ENCODE data around the gene NR4A2. TPM values are rescaled to one million over a fixed set of nuclear protein-coding genes. Genes with fewer than 3 reads are reported as not detected.
A peak's percentile ranks its signal among the peaks of the same experiment; 100 is the strongest.

NR4A2 gene
- total and polyA plus RNA-seq, 2 donors = 0.61 to 4.4 TPM

DNA sequence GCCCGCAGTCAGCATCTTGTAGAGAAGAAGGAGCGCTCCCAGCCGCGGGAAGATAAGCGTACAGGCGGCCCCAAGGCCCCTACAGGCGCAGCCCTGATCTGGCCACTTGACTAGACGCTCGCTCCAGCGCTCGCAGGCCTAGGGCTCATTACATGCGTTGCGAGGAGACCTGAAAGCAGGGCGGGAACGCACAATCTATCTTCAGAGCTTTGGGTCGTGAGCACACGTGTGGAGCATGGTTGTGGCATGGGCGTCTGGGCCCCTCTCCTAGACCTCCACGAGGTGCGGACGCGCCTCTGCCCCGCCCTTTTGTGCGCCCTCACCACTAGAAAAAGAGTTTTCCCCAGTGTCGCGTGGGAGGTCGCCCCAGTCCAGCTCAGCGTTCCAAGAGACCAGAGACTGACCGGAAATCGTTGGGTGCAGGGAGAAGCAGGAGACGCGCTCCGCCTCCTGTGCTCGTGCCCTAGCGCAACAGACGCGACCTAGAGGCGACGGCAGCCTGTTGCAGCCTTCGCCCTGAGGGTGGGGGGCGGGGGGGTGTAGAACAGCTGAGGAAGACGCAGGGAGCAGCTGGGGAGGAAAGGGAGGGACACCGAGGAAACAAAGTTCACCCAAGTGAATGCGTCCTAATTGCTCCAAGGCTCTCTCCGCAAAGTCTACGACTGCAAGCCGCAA, 12.6 kb downstream of the NR4A2 start:
- H3K27ac ChIP-seq (ENCODE audit: low read depth in 1 of 2, low read length in 1 of 2) = peak overlapping the region in 1 of 2 donors; percentile 18
- H3K4me1 ChIP-seq (ENCODE audit: control insufficient read depth in 2 of 2, insufficient read depth in 2 of 2, low read length in 2 of 2) = peaks cover 0 to 18% of the 10 kb centered on the region in 2 donors
- WGBS = 9% methylated on average over 47 of the region's 47 CpGs
- H3K4me3 ChIP-seq (ENCODE audit: low read length in 2 of 2) = no peak overlapping the region
- H3K27me3 ChIP-seq (ENCODE audit: control insufficient read depth in 2 of 2, insufficient read depth in 1 of 2, low read length in 1 of 2) = peaks cover 51 to 85% of the 10 kb centered on the region in 2 donors
- DNase-seq (ENCODE audit: low read depth in 6 of 9, low spot score in 9 of 9) = peak in 1 of 9 donors; percentile 8
- no peaks in the 10 kb centered on the region for H3K36me3 ChIP-seq (ENCODE audit: control insufficient read depth in 2 of 2, insufficient read depth in 2 of 2, low read length in 1 of 2)
- H3K9me3 ChIP-seq (ENCODE audit: control insufficient read depth in 2 of 2, insufficient read depth in 1 of 2, low read length in 1 of 2) = peaks cover 1 to 3% of the 10 kb centered on the region in 2 donors

DNA sequence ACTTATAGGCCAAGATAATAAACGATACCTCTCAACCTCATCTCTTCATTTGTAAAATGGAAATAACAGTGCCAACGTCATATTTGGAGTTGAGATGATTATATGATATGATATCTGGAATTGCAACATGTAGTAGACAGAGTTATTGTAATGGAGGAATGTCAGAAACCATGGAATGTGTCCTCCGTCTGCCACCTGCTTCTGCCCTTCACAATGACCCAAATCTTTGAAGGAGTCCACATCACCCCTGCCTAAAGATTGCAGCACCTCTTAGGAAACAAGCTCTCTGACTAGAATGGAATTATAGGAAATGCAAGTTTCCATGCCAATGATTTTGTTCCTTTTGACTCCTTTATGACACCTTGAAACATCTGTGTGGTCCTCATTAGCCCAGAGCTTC, 14.9 kb downstream of the NR4A2 start:
- Histone ChIP-seq H3K4me1 (ENCODE audit: control insufficient read depth in 2 of 2, insufficient read depth in 2 of 2, low read length in 2 of 2) (peaks cover 0 to 14% of the 10 kb centered on the region in 2 donors), H3K27ac (ENCODE audit: low read depth in 1 of 2, low read length in 1 of 2) (no peak overlapping the region), H3K27me3 (ENCODE audit: control insufficient read depth in 2 of 2, insufficient read depth in 1 of 2, low read length in 1 of 2) (peaks cover 40 to 69% of the 10 kb centered on the region in 2 donors), H3K4me3 (ENCODE audit: low read length in 2 of 2) (no peak overlapping the region), H3K36me3 (ENCODE audit: control insufficient read depth in 2 of 2, insufficient read depth in 2 of 2, low read length in 1 of 2) (no peaks in the 10 kb centered on the region), H3K9me3 (ENCODE audit: control insufficient read depth in 2 of 2, insufficient read depth in 1 of 2, low read length in 1 of 2) (peaks cover 1 to 3% of the 10 kb centered on the region in 2 donors)
- WGBS = 92% methylated on average over 3 of the region's 3 CpGs
- no peak for DNase-seq (ENCODE audit: low read depth in 6 of 9, low spot score in 9 of 9)

DNA sequence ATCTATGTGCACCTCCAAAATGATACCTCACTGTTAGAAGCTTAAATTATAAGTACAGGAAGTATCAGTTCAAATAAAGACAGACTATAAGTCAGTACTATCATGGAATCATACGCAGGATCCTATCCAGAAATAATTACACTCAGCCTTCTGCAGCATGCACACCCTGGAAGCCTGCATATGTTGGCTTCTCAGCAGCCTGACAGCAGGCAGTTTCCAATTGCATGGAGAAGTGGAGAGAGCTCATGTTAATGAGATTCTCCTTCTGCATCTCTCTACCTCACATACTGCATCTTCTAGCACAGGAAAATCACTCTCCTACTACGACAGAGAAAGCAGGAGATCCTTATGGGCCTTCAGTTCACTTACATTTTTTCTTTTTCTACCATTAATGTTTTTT, 20.5 kb downstream of the NR4A2 start:
- no peaks in the 10 kb centered on the region for H3K9me3 ChIP-seq (ENCODE audit: control insufficient read depth in 2 of 2, insufficient read depth in 1 of 2, low read length in 1 of 2)
- H3K4me3 ChIP-seq (ENCODE audit: low read length in 2 of 2) = no peak overlapping the region
- no peaks in the 10 kb centered on the region for H3K36me3 ChIP-seq (ENCODE audit: control insufficient read depth in 2 of 2, insufficient read depth in 2 of 2, low read length in 1 of 2)
- DNase-seq (ENCODE audit: low read depth in 6 of 9, low spot score in 9 of 9) = no peak
- peaks cover 0 to 14% of the 10 kb centered on the region in 2 donors for H3K27me3 ChIP-seq (ENCODE audit: control insufficient read depth in 2 of 2, insufficient read depth in 1 of 2, low read length in 1 of 2)
- H3K4me1 ChIP-seq (ENCODE audit: control insufficient read depth in 2 of 2, insufficient read depth in 2 of 2, low read length in 2 of 2) = no peaks in the 10 kb centered on the region
- WGBS = 90% methylated on average over 2 of the region's 2 CpGs
- H3K27ac ChIP-seq (ENCODE audit: low read depth in 1 of 2, low read length in 1 of 2) = no peak overlapping the region

DNA sequence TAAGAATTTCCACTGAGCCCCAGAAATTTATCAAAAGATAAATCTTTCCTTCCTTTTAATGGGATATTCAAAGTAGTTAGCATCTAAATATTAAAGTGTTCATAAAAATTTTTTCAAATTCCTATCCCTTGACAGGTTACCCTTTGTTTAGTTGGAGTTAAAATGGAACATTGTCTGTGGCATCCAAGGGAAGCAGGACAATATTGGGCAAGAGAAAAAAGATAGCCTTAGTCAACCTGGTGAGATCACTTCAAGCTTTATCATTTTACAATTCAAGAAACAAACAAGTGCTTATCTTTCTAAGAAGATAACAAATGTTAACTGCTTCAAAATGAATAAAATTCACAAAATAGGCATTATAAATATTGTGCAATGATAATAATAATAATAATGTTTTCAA, 21.7 kb downstream of the NR4A2 start:
- Histone ChIP-seq H3K4me3 (ENCODE audit: low read length in 2 of 2) (no peak overlapping the region), H3K27ac (ENCODE audit: low read depth in 1 of 2, low read length in 1 of 2) (no peak overlapping the region), H3K36me3 (ENCODE audit: control insufficient read depth in 2 of 2, insufficient read depth in 2 of 2, low read length in 1 of 2) (no peaks in the 10 kb centered on the region)

DNA sequence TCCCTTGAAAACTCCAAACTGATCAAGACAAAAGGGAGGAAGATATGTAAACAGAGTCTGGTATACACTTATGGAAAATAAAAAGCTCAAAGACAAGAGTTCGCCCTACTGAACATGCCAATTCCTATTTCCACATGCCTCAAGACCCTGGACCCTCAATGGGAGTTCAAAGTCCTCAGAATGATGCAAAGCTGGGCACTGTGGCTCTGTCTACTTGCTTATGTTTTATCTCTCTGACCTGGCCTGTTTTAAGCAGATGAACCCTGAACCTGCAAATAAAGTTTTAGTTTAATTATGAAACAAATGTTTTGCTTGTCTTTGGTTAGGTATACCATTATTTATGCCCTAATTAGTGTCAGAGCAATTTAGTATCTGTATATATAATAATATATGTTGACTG, 22.6 kb downstream of the NR4A2 start:
- WGBS = 84% methylated on average over 1 of the region's 1 CpG
- no peak for DNase-seq (ENCODE audit: low read depth in 6 of 9, low spot score in 9 of 9)
- no peaks in the 10 kb centered on the region for H3K36me3 ChIP-seq (ENCODE audit: control insufficient read depth in 2 of 2, insufficient read depth in 2 of 2, low read length in 1 of 2)
- no peak overlapping the region for H3K4me3 ChIP-seq (ENCODE audit: low read length in 2 of 2)
- no peak overlapping the region for H3K27ac ChIP-seq (ENCODE audit: low read depth in 1 of 2, low read length in 1 of 2)
- H3K9me3 ChIP-seq (ENCODE audit: control insufficient read depth in 2 of 2, insufficient read depth in 1 of 2, low read length in 1 of 2) = no peaks in the 10 kb centered on the region
- peaks cover 0 to 7% of the 10 kb centered on the region in 2 donors for H3K27me3 ChIP-seq (ENCODE audit: control insufficient read depth in 2 of 2, insufficient read depth in 1 of 2, low read length in 1 of 2)
- H3K4me1 ChIP-seq (ENCODE audit: control insufficient read depth in 2 of 2, insufficient read depth in 2 of 2, low read length in 2 of 2) = no peaks in the 10 kb centered on the region

More for the DNA sequence above, 21.7 kb downstream of the NR4A2 start:
- H3K9me3 ChIP-seq (ENCODE audit: control insufficient read depth in 2 of 2, insufficient read depth in 1 of 2, low read length in 1 of 2) = no peaks in the 10 kb centered on the region
- peaks cover 0 to 8% of the 10 kb centered on the region in 2 donors for H3K27me3 ChIP-seq (ENCODE audit: control insufficient read depth in 2 of 2, insufficient read depth in 1 of 2, low read length in 1 of 2)
- no peak for DNase-seq (ENCODE audit: low read depth in 6 of 9, low spot score in 9 of 9)
- no peaks in the 10 kb centered on the region for H3K4me1 ChIP-seq (ENCODE audit: control insufficient read depth in 2 of 2, insufficient read depth in 2 of 2, low read length in 2 of 2)

DNA sequence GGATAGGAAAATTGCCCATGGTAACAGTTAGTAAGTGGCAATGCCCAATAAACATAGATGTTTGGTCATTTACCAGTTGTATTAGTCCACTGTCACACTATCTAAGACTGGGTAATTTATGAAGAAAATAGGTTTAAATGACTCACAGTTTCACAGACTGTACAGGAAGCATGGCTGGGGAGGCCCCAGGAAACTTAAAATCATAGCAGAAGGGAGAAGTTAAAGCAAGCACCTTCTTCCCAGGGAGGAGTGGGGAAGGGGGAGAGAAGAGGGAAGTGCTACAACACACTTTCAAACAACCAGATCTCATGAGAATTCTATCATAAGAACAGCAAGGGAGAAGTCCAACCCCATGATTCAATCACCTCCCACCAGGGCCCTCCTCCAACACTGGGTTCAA, 23.4 kb downstream of the NR4A2 start:
- H3K4me1 ChIP-seq (ENCODE audit: control insufficient read depth in 2 of 2, insufficient read depth in 2 of 2, low read length in 2 of 2) = no peaks in the 10 kb centered on the region
- no peaks in the 10 kb centered on the region for H3K36me3 ChIP-seq (ENCODE audit: control insufficient read depth in 2 of 2, insufficient read depth in 2 of 2, low read length in 1 of 2)
- H3K27me3 ChIP-seq (ENCODE audit: control insufficient read depth in 2 of 2, insufficient read depth in 1 of 2, low read length in 1 of 2) = peaks cover 0 to 4% of the 10 kb centered on the region in 2 donors
- no peaks in the 10 kb centered on the region for H3K9me3 ChIP-seq (ENCODE audit: control insufficient read depth in 2 of 2, insufficient read depth in 1 of 2, low read length in 1 of 2)
- no peak for DNase-seq (ENCODE audit: low read depth in 6 of 9, low spot score in 9 of 9)
- H3K27ac ChIP-seq (ENCODE audit: low read depth in 1 of 2, low read length in 1 of 2) = no peak overlapping the region
- H3K4me3 ChIP-seq (ENCODE audit: low read length in 2 of 2) = no peak overlapping the region

DNA sequence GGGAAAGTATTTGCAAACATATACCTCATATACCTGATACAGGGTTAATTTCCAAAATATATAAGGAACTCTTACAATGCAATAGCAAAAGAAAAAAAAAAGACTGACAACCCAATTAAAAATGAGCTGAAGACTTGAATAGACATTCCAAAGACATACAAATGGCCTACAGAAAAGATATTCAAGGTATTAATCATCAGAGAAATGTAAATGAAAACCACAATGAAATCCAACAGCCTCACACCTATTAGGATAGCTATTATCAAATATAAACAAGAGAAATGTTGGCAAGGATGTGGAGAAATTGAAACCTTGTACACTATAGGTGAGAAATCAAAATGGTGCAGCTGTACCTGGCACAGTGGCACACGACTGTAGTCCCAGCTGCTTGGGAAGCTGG, 25.7 kb downstream of the NR4A2 start:
- H3K4me1 ChIP-seq (ENCODE audit: control insufficient read depth in 2 of 2, insufficient read depth in 2 of 2, low read length in 2 of 2) = no peaks in the 10 kb centered on the region
- H3K9me3 ChIP-seq (ENCODE audit: control insufficient read depth in 2 of 2, insufficient read depth in 1 of 2, low read length in 1 of 2) = no peaks in the 10 kb centered on the region
- no peak for DNase-seq (ENCODE audit: low read depth in 6 of 9, low spot score in 9 of 9)
- H3K27me3 ChIP-seq (ENCODE audit: control insufficient read depth in 2 of 2, insufficient read depth in 1 of 2, low read length in 1 of 2) = no peaks in the 10 kb centered on the region
- no peaks in the 10 kb centered on the region for H3K36me3 ChIP-seq (ENCODE audit: control insufficient read depth in 2 of 2, insufficient read depth in 2 of 2, low read length in 1 of 2)
- 95% methylated on average over 1 of the region's 1 CpG for WGBS
- H3K27ac ChIP-seq (ENCODE audit: low read depth in 1 of 2, low read length in 1 of 2) = no peak overlapping the region
- no peak overlapping the region for H3K4me3 ChIP-seq (ENCODE audit: low read length in 2 of 2)

DNA sequence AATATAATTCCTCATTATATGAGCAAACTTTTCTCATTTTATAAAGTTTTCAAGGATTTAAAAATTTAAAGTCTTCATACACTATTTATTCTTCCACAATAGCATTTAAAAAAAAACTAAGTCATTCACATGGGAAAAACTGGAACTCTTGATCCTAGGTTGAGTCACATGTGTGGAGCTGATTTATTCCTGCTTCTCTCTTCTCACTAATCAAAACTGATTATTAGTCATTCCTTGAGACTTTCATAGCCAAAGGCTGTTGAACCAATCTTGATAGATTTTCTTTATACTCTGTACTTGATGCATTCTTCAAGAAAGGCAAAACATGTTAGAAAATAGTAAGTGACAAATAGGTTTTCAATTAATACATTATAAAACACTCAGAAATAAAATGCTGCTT, 27.4 kb downstream of the NR4A2 start:
- H3K9me3 ChIP-seq (ENCODE audit: control insufficient read depth in 2 of 2, insufficient read depth in 1 of 2, low read length in 1 of 2) = no peaks in the 10 kb centered on the region
- no peak for DNase-seq (ENCODE audit: low read depth in 6 of 9, low spot score in 9 of 9)
- no peak overlapping the region for H3K27ac ChIP-seq (ENCODE audit: low read depth in 1 of 2, low read length in 1 of 2)
- H3K36me3 ChIP-seq (ENCODE audit: control insufficient read depth in 2 of 2, insufficient read depth in 2 of 2, low read length in 1 of 2) = no peaks in the 10 kb centered on the region
- no peaks in the 10 kb centered on the region for H3K4me1 ChIP-seq (ENCODE audit: control insufficient read depth in 2 of 2, insufficient read depth in 2 of 2, low read length in 2 of 2)
- H3K27me3 ChIP-seq (ENCODE audit: control insufficient read depth in 2 of 2, insufficient read depth in 1 of 2, low read length in 1 of 2) = peaks cover 0 to 2% of the 10 kb centered on the region in 2 donors
- H3K4me3 ChIP-seq (ENCODE audit: low read length in 2 of 2) = no peak overlapping the region

DNA sequence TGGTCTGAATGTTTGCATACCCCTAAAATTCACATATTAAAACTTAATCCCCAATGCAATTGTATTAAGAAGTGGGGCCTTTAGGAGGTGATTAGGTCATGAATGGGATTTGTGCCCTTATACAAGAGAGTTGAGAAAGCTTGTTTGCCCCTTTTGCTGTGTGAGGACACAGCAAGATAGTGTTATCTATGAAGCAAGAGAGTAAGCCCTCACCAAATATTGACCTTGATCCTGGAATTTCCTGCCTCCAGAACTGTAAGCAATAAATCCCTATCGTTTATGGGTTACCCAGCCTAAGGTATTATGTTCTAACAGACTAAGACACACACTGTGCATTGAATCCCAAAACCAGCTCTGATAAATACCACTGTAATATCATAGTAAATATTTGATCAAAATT, 32.2 kb downstream of the NR4A2 start:
- WGBS = 87% methylated on average over 1 of the region's 1 CpG
- Histone ChIP-seq H3K4me1 (ENCODE audit: control insufficient read depth in 2 of 2, insufficient read depth in 2 of 2, low read length in 2 of 2) (no peaks in the 10 kb centered on the region), H3K9me3 (ENCODE audit: control insufficient read depth in 2 of 2, insufficient read depth in 1 of 2, low read length in 1 of 2) (no peaks in the 10 kb centered on the region), H3K27me3 (ENCODE audit: control insufficient read depth in 2 of 2, insufficient read depth in 1 of 2, low read length in 1 of 2) (peaks cover 0 to 2% of the 10 kb centered on the region in 2 donors), H3K36me3 (ENCODE audit: control insufficient read depth in 2 of 2, insufficient read depth in 2 of 2, low read length in 1 of 2) (no peaks in the 10 kb centered on the region), H3K4me3 (ENCODE audit: low read length in 2 of 2) (no peak overlapping the region), H3K27ac (ENCODE audit: low read depth in 1 of 2, low read length in 1 of 2) (no peak overlapping the region)
- DNase-seq (ENCODE audit: low read depth in 6 of 9, low spot score in 9 of 9) = no peak
